Measurements from ENCODE around the gene POLR3GL. TPM values are rescaled to one million over a fixed set of nuclear protein-coding genes. Genes with fewer than 3 reads are reported as not detected.

Gene POLR3GL
- polyA plus RNA-seq, 1 experiment = 25.0 TPM

GRCh38 chr1:145985129-145985501 is 20.6 kb downstream of the POLR3GL start:
- Histone ChIP-seq H3K9me3 (ENCODE audit: control insufficient read depth, insufficient read depth, low read length) (no peaks in the 10 kb centered on the region), H3K27ac (ENCODE audit: low read depth, low read length) (peak overlapping the region; percentile 77), H3K27me3 (ENCODE audit: control insufficient read depth, insufficient read depth, low read length) (no peaks in the 10 kb centered on the region), H3K4me3 (ENCODE audit: low read depth, low read length) (no peak overlapping the region)
- no peak for TF ChIP-seq CTCF (IDR thresholded peaks at IDR 0.05; ENCODE audit: low read depth, low read length)
- no peak for DNase-seq (ENCODE audit: low read depth, low spot score)
- POLR2A ChIA-PET = no interaction called here
- CTCF ChIA-PET = interaction anchor here (1.3 kb wide), 1 partner anchor 58 kb away, joined by 3 read pairs; no protein-coding TSS in a partner anchor

- ChIA-PET POLR2A (no interaction called here), CTCF (interaction anchor here (0.6 to 2.3 kb wide), 3 partner anchors 8 to 46 kb away, joined by 3 to 7 read pairs (median 6); no protein-coding TSS in a partner anchor)
- no peaks in the 10 kb centered on the region for H3K27me3 ChIP-seq (ENCODE audit: control insufficient read depth, insufficient read depth, low read length)
- DNase-seq (ENCODE audit: low read depth, low spot score) = no peak
- no peak for TF ChIP-seq CTCF (IDR thresholded peaks at IDR 0.05; ENCODE audit: low read depth, low read length)
- H3K4me3 ChIP-seq (ENCODE audit: low read depth, low read length) = no peak overlapping the region
- H3K27ac ChIP-seq (ENCODE audit: low read depth, low read length) = peak overlapping the region; percentile 77
- no peaks in the 10 kb centered on the region for H3K9me3 ChIP-seq (ENCODE audit: control insufficient read depth, insufficient read depth, low read length)
Measured at GRCh38 chr1:145985502-145986439, 21.3 kb downstream of the POLR3GL start.

GRCh38 chr1:145986551-145986950 is 22.1 kb downstream of the POLR3GL start:
- no peaks in the 10 kb centered on the region for H3K9me3 ChIP-seq (ENCODE audit: control insufficient read depth, insufficient read depth, low read length)
- no peak for DNase-seq (ENCODE audit: low read depth, low spot score)
- no peaks in the 10 kb centered on the region for H3K27me3 ChIP-seq (ENCODE audit: control insufficient read depth, insufficient read depth, low read length)
- no peak overlapping the region for H3K4me3 ChIP-seq (ENCODE audit: low read depth, low read length)
- no peak overlapping the region for H3K27ac ChIP-seq (ENCODE audit: low read depth, low read length)
- ChIA-PET POLR2A (interaction anchor here (0.7 kb wide), 1 partner anchor 152 kb away, joined by 12 read pairs; no protein-coding TSS in a partner anchor), CTCF (interaction anchor here (0.6 to 2.3 kb wide), 3 partner anchors 9 to 46 kb away, joined by 3 to 7 read pairs (median 6); no protein-coding TSS in a partner anchor)
- no peak for TF ChIP-seq CTCF (IDR thresholded peaks at IDR 0.05; ENCODE audit: low read depth, low read length)

- H3K27me3 ChIP-seq (ENCODE audit: control insufficient read depth, insufficient read depth, low read length) = no peaks in the 10 kb centered on the region
- H3K9me3 ChIP-seq (ENCODE audit: control insufficient read depth, insufficient read depth, low read length) = no peaks in the 10 kb centered on the region
- ChIA-PET POLR2A (no interaction called here), CTCF (interaction anchor here (2.3 kb wide), 1 partner anchor 11 kb away, joined by 7 read pairs; no protein-coding TSS in a partner anchor)
- no peak overlapping the region for H3K4me3 ChIP-seq (ENCODE audit: low read depth, low read length)
- no peak overlapping the region for H3K27ac ChIP-seq (ENCODE audit: low read depth, low read length)
- DNase-seq (ENCODE audit: low read depth, low spot score) = no peak
- TF ChIP-seq CTCF (IDR thresholded peaks at IDR 0.05; ENCODE audit: low read depth, low read length) = no peak
Measured at GRCh38 chr1:145987926-145988325, 23.4 kb downstream of the POLR3GL start.

- ChIA-PET CTCF (interaction anchor here (0.8 to 1.9 kb wide), 3 partner anchors 9 to 43 kb away, joined by 3 to 4 read pairs (median 3); no protein-coding TSS in a partner anchor), POLR2A (no interaction called here)
- Histone ChIP-seq H3K4me3 (ENCODE audit: low read depth, low read length) (no peak overlapping the region), H3K27me3 (ENCODE audit: control insufficient read depth, insufficient read depth, low read length) (no peaks in the 10 kb centered on the region), H3K9me3 (ENCODE audit: control insufficient read depth, insufficient read depth, low read length) (no peaks in the 10 kb centered on the region), H3K27ac (ENCODE audit: low read depth, low read length) (no peak overlapping the region)
- TF ChIP-seq CTCF (IDR thresholded peaks at IDR 0.05; ENCODE audit: low read depth, low read length) = no peak
- DNase-seq (ENCODE audit: low read depth, low spot score) = no peak
Measured at GRCh38 chr1:145988773-145989172, 24.3 kb downstream of the POLR3GL start.
